ENCODE measurements around the gene LEMD2. TPM values are rescaled to one million over a fixed set of nuclear protein-coding genes. Genes with fewer than 3 reads are reported as not detected.

LEMD2 gene
- total RNA-seq, 2 donors from 2014 or later = 57.4 to 77.2 TPM

- peaks cover 18 to 37% of the 10 kb centered on the region in 2 donors for H3K4me1 ChIP-seq (ENCODE audit: control insufficient read depth in 1 of 2, low read depth in 2 of 2)
- H3K27ac ChIP-seq = no peak overlapping the region
Observed at GRCh38 chr6:33786736-33787135, 2.2 kb downstream of the LEMD2 start.

GRCh38 chr6:33785778-33786177, 3.2 kb downstream of the LEMD2 start:
- DNase-seq (ENCODE audit: low spot score) = no peak
- H3K27me3 ChIP-seq (replicated peaks; ENCODE audit: insufficient read depth) = no peaks in the 10 kb centered on the region
- peaks cover 22 to 45% of the 10 kb centered on the region in 2 donors for H3K4me1 ChIP-seq (ENCODE audit: control insufficient read depth in 1 of 2, low read depth in 2 of 2)
- H3K27ac ChIP-seq = no peak overlapping the region
- TF ChIP-seq, protein P1, sequence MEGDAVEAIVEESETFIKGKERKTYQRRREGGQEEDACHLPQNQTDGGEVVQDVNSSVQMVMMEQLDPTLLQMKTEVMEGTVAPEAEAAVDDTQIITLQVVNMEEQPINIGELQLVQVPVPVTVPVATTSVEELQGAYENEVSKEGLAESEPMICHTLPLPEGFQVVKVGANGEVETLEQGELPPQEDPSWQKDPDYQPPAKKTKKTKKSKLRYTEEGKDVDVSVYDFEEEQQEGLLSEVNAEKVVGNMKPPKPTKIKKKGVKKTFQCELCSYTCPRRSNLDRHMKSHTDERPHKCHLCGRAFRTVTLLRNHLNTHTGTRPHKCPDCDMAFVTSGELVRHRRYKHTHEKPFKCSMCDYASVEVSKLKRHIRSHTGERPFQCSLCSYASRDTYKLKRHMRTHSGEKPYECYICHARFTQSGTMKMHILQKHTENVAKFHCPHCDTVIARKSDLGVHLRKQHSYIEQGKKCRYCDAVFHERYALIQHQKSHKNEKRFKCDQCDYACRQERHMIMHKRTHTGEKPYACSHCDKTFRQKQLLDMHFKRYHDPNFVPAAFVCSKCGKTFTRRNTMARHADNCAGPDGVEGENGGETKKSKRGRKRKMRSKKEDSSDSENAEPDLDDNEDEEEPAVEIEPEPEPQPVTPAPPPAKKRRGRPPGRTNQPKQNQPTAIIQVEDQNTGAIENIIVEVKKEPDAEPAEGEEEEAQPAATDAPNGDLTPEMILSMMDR (IDR thresholded peaks at IDR 0.05) = no peak
- peaks cover 21% of the 10 kb centered on the region for H3K36me3 ChIP-seq
- ATAC-seq (ENCODE audit: insufficient number of reproducible peaks, low FRiP score, low read depth) = no peak
- H3K9me3 ChIP-seq = no peaks in the 10 kb centered on the region
- no peak overlapping the region for H3K4me3 ChIP-seq

More at GRCh38 chr6:33786736-33787135, 2.2 kb downstream of the LEMD2 start:
- H3K9me3 ChIP-seq = no peaks in the 10 kb centered on the region
- no peak for ATAC-seq (ENCODE audit: insufficient number of reproducible peaks, low FRiP score, low read depth)
- no peak overlapping the region for H3K4me3 ChIP-seq
- TF ChIP-seq, protein P1 (IDR thresholded peaks at IDR 0.05) = no peak
- no peaks in the 10 kb centered on the region for H3K27me3 ChIP-seq (replicated peaks; ENCODE audit: insufficient read depth)
- peaks cover 20% of the 10 kb centered on the region for H3K36me3 ChIP-seq
- no peak for DNase-seq (ENCODE audit: low spot score)

DNA sequence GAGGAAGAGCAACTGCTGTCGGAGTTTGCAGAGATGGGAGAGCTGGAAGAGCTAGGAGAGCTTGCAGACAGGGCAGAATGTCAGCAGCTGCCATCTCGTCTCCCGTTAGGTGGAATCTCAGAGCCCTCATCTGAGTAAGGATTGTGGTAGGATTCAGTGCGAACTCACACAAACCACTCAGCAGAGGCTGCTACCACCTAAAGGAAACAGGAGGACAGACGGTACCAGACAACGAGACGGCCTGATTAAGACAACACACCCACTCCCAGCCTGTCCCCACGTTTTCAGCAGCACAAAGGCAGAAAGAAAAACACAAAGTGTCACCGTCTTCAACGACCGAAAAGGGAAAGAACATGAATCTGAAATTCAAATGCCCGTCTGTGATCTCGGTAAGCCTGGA, 4.1 kb downstream of the LEMD2 start:
- no peaks in the 10 kb centered on the region for H3K27me3 ChIP-seq (replicated peaks; ENCODE audit: insufficient read depth)
- DNase-seq (ENCODE audit: low spot score) (no peak), ATAC-seq (ENCODE audit: insufficient number of reproducible peaks, low FRiP score, low read depth) (no peak)
- H3K9me3 ChIP-seq = no peaks in the 10 kb centered on the region
- TF ChIP-seq, protein P1 (IDR thresholded peaks at IDR 0.05) = no peak
- peaks cover 22 to 45% of the 10 kb centered on the region in 2 donors for H3K4me1 ChIP-seq (ENCODE audit: control insufficient read depth in 1 of 2, low read depth in 2 of 2)
- no peak overlapping the region for H3K4me3 ChIP-seq
- H3K36me3 ChIP-seq = peaks cover 31% of the 10 kb centered on the region
- no peak overlapping the region for H3K27ac ChIP-seq

DNA sequence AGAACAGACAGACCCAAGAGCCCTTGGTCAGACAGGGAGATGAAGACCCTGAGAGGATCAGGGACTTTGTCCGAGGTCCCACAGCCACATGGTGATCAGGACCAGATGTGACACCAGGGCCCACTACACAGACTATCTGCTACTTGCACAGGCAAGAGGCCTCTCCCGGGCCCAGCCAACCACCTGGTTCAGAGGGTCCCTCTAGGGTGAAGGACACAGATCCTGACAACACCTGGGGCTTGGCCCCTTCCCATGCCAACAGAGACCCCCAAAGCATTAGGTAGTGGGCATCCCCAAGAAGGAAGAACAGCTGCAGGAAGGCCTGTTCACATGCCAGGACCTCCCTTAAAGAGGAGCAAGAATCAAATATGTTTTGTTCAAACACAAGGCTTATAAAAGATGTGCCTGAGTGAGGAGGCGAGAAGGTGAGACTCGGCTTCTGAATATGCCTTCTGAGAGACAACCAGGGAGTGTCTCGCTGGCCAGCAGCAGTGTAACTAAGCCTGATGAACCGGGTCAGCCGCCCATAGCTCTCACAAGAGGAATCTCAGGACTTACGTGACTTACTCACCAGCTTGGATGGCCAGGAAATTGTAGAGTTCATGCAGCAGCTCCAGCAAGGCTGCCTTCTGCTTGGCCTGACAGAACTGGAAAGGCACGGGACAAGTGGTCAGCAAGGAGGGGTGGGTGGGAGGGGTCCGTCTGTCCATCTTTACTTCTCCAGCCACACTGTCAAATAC, 5.0 kb downstream of the LEMD2 start:
- Histone ChIP-seq H3K4me3 (no peak overlapping the region), H3K27me3 (replicated peaks; ENCODE audit: insufficient read depth) (no peaks in the 10 kb centered on the region), H3K36me3 (peaks cover 39% of the 10 kb centered on the region), H3K9me3 (no peaks in the 10 kb centered on the region), H3K27ac (no peak overlapping the region), H3K4me1 (ENCODE audit: control insufficient read depth in 1 of 2, low read depth in 2 of 2) (peaks cover 22 to 40% of the 10 kb centered on the region in 2 donors)
- DNase-seq (ENCODE audit: low spot score) = no peak
- no peak for ATAC-seq (ENCODE audit: insufficient number of reproducible peaks, low FRiP score, low read depth)
- TF ChIP-seq, protein P1 (IDR thresholded peaks at IDR 0.05) = no peak

- TF ChIP-seq, protein P1 (IDR thresholded peaks at IDR 0.05) = no peak
- no peak for DNase-seq (ENCODE audit: low spot score)
- Histone ChIP-seq H3K4me3 (no peak overlapping the region), H3K27me3 (replicated peaks; ENCODE audit: insufficient read depth) (no peaks in the 10 kb centered on the region), H3K9me3 (no peaks in the 10 kb centered on the region), H3K36me3 (peaks cover 53% of the 10 kb centered on the region), H3K4me1 (ENCODE audit: control insufficient read depth in 1 of 2, low read depth in 2 of 2) (peaks cover 22 to 36% of the 10 kb centered on the region in 2 donors), H3K27ac (no peak overlapping the region)
- no peak for ATAC-seq (ENCODE audit: insufficient number of reproducible peaks, low FRiP score, low read depth)
Observed at GRCh38 chr6:33782561-33782960, 6.4 kb downstream of the LEMD2 start.
